Ishikawa (cell line): Measurements from ENCODE around the gene WBP2.

Source experiments
- EP300 ChIP-seq: IDR thresholded peaks from 2 replicates; pipeline ENCODE4 v1.6.1; 2012; ENCODE audit warnings: borderline replicate concordance
- YY1 ChIP-seq: IDR thresholded peaks from 2 replicates; pipeline ENCODE4 v1.6.1; 2012; ENCODE audit warnings: low read depth

DNA sequence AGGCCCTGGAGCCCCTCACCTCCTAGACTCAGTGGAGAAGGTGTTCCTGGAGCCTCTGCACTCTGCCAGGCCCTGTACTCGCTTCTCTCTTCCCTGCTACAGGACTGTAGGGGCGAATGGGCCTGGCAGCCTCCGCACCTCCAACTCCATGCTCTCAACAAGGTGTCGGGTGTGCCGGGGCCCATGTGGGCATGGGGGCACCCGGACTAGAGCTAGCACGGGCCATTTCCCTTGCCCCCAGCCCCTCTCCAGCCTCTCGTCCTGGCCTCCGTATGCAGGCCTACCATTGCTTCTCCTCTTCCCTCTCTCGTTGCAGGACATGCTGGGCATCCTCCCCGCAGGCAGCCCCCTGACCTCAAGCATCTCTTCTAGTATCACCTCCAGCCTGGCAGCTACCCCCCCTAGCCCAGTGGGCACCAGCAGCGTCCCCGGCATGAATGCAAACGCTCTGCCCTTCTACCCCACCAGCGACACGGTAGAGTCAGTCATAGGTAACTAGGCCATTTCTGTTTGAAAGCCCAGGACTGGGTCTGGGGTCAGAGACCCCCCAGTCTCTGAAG, 36.7 kb downstream of the WBP2 start:
- TF ChIP-seq YY1 (no peak), EP300 (no peak)
